Measurements from ENCODE around the gene TSPAN18.

The TSPAN18 gene

DNA sequence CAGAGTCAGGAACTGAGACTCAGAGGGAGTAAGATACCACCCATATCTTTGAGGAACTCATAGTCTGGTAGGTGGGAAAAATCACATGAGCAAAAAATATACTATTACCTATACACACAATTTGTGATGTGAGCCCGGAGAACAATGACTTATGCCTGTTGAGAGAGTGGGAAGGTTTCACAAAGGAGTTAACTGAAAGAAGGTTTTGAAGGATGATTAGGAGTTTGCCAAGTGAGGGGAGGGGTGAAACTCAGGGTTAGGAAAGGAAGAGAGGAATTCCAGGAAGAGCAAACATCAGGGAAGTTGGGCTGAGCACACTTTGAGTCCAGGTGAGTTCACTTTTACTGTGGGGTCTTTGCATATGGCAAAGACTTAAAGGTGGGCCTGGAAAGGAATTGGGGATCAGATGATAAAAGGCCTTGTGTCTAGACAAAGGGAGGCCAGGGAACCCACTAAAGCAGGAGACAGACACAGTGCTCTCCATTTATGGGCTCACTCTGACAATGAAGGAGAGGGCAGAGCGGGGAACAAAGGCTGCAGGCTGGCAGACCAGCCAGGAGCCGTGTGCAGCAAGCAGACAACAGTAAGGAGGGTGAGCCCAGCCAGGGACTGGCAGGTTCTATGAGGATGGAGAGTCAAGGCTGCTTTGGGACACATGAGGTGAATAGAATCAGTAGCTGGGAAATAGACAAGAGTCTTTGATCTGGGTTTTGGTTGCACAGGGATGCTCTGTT, 33.1 kb downstream of the TSPAN18 start:
- DNase-seq (ENCODE audit: low read depth in 2 of 2): no peak

DNA sequence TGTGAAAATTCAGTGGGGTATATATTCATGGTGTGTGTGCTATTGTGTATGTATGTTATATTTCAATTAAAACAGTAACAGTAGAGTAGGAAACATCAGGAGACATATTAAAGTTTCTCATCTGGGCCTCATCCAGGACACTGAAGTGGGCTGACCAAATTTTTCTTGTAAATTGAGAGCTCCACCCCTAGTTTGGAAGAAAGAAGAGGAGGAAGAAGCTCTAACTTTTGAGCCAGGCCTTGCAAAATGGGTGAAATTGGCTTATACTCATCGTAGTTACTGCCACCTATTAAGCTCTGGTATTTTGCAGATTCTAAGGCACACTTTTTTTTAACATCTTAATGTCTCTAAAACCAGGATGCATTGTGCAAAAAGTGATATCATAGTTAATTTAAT, 33.7 kb downstream of the TSPAN18 start:
- no peak for DNase-seq (ENCODE audit: low read depth in 2 of 2)

DNA sequence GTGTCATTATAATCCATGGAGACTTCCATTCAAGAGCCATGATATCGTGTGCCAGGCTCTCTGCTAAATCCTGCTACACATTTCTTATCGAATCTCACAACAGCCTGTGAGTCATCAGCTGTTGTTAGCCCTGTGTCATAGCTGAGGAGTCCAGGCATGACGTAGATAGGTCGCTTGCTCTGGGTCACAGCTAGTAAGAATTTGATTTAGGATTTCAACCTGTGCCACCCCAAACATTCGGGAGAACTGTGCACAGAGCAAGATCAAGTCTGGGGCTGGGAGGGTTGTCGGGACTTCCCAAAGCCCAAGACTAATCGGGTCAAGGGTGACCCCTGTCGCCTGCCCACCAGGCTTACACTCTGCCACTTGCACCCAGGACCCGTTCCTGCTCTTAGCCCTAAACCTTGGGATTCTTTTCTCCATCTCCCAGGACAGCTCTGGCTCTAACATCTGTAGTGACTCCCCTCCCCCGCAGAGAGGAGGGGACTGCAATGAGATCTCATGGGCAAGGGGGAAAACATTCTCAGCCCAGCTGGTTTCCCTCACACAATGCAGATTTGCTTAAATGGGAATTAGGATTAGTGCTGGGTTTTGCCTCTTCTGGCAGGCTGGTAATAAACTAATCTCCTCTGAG, 34.3 kb downstream of the TSPAN18 start:
- DNase-seq (ENCODE audit: low read depth in 2 of 2): no peak

DNA sequence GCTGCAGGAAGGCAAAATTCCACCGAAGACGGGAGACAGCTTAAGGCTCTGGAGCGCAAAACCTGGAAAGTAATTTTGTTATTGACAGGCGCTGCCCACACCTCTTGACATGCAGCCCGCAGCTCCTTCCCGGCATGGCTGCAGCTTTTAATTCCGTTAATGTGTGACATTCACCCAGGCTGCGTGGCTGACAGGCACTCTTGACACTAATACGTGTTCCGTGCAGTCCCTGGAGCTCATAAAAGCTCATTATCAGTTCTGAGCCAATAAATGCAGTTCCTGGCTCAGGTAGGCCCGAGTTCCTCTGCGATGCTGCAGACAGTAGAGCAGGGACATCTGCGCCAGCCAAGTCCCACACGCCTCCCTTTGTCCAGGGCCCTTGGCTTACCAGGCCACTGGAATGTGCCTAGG, 34.8 kb downstream of the TSPAN18 start:
- DNase-seq (ENCODE audit: low read depth in 2 of 2): no peak

DNA sequence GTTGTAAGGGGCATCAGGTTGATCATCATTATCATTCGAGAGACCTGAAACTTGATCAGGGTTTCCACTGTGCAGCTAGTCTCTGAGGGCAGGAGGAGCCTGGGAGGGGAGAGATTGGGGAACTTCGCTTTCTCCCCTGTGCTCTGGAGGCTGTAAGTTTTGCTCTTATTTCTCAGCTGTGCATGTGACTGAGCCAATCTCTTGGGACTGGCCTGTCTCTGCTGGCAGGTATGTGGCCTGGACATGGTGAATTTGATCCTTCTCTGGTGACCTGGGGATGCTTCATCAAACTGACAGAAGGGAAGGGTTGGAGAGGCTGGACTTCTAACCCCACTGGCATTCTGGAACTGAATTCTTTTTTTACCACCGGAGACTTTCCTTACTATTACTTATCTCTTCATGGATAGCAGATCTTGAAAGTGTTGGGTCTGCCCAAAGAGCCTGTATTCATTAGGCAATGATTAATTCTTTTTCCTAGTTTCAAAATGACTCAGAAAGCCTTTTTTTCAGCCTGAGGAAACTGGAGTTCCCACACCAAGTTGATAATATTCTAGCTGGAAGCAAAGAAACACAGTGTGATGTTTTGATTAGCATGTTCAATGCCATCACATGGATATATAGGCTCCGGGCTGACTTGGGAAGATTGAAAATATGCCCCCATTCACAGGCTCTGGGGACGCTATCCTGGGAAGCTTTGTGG, 36.5 kb downstream of the TSPAN18 start:
- DNase-seq (ENCODE audit: low read depth in 2 of 2): no peak

DNA sequence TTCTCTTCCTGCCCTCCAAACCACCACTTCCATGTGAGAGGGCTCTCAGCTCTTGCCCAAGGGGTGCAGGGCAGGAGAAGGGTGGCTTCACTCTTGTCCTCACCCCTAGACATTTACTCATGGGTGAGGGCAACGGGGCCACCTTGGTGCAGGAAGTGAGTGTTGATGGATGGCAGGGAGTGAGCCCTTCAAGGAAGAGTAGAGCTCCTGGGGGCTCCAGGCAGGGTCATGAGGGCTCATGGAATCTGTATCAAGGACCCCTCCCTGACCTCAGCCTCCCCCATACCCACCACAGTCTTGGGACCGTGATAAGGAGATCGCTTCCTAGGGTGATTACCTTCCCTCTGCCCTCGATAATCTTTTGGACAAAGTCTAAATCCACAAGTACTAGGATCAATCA, 37.8 kb downstream of the TSPAN18 start:
- no peak for DNase-seq (ENCODE audit: low read depth in 2 of 2)

DNA sequence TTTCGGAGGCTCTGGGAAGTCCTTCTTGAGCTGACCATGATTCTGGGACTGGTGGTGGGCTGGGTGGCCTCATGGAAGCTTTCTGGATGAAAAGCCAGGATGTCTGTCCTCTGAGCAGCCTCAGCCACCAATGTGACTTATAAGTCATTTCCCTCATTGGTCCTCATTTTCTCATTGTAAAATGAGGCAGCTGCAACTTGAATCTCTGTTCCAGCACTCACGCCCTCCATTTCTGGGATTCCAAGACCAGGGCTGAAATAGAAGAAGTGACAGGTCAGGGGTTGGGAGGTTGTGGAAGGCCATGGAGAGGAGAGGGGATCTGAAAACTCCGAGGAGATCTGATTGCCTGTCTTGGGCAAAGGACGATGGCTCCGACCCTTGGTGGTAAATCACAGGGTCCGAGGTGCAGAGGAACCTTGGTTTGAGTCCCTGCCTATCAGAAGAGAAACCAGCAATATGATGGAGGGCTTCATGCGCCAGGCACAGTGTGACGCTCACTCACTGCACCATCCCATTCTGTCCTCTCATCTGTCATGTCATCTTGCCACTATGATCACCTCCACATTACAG, 38.3 kb downstream of the TSPAN18 start:
- no peak for DNase-seq (ENCODE audit: low read depth in 2 of 2)

DNA sequence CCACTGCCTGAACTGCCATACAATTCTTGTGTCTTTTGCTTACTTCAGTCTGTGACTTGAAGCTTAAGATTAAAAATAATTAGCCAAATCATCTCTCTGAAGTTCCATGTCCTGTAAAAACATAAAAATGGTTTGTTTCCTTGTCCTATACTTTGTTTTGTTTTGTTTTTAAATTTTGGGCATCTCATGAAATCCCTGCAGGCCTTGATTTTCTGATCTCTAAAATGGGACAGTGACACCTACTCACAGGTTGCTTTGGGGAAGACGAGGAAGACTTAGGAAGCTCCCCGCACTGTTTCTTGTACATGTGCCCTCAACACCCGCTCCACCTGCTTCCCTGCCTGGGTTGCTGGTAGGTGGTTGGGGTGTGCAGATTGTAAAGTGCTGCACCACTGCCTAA, 38.9 kb downstream of the TSPAN18 start:
- DNase-seq (ENCODE audit: low read depth in 2 of 2): no peak

DNA sequence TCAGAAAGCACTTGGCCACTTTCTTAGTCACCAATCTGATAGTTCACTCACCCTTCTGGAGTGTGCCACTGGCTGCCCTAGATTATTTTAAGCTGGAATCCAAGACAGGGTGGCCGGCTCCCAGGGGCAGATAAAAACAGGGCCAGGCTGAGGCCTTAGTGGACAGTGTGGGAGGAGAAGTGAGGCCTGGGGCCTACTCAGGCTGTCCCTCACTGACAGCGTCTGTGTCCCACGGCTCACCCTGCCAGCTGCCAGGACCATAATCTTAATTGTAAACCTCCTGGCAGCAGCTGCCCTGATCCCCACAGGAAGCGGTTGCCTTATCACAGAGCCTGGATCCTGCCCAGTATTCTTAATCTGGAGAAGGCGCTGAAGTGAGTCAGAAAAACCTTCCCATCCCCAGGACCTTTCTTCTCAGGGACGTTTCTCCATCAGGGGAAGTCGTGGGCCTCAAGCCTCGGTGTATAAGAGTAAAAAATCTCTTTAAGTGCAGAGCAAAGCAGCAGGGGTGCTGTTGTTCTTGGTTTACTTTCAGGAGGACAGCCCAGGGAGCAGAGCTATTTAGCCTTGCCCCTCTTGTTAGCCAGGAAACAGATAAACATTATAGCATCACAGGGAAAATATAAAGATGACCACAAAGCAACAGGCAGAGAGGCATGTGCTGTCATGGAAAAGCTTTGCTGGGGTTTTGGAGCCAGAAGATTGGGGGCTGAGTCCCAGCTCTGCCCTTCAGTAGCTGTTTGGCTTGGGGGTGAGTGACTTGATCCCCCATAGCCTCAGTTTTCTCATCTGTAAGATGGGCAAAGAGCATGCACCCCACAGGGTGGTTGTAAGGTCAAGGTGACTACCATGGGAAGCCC, 39.6 kb downstream of the TSPAN18 start:
- no peak for DNase-seq (ENCODE audit: low read depth in 2 of 2)

DNA sequence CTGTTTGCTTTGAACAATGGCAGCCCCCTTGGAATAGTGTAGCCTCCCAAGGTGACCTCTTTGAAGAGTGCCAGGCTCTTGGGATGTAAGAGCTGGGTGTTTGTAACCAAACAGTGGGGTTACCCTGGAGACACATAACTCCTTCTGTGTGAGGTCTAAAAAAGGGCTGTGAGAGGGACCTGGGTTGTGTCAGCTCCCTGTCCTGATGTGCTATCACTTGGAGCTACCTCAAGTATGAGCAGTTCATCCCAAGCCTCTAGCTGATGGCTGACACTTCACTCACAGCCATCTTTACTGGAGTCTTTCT, 40.2 kb downstream of the TSPAN18 start:
- no peak for DNase-seq (ENCODE audit: low read depth in 2 of 2)

DNA sequence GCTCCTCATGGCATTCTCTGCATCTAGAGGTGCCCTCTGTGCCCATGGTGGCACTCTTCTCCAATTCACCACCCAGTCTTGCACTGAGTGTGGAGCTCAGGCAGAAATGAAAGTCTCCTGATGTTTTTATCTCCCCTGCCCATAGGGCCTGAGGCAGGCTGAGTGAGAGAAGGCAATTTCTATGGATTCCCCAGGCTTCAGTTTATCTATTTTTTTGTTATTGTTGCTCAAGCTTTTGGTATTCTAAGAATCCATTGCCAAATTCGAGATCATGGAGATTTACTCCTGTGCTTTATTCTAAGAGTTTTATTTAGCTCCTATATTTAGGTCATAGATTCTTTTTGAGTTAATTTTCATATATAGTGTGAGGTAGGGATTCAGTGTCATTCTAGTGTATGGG, 40.7 kb downstream of the TSPAN18 start:
- no peak for DNase-seq (ENCODE audit: low read depth in 2 of 2)

DNA sequence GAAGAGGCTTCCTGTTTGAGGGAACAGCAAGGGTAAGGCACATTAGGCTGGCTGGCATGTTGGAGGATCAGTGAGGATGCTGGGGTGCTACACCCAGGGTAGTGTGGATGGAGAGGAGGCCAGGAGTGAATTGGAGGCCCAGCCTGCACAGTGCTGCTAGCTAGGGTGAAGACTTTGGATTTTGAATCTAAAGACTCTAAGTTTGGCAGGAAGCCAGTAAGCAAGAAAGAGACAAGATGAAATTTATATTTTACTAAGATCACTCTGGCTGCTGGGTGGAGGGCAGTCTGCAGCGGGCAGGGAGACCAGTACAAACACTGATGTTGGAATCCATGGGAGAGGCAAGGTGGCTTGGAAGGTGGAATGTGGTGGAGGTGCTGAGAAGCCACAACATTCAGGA, 43.6 kb downstream of the TSPAN18 start:
- DNase-seq (ENCODE audit: low read depth in 2 of 2): no peak

DNA sequence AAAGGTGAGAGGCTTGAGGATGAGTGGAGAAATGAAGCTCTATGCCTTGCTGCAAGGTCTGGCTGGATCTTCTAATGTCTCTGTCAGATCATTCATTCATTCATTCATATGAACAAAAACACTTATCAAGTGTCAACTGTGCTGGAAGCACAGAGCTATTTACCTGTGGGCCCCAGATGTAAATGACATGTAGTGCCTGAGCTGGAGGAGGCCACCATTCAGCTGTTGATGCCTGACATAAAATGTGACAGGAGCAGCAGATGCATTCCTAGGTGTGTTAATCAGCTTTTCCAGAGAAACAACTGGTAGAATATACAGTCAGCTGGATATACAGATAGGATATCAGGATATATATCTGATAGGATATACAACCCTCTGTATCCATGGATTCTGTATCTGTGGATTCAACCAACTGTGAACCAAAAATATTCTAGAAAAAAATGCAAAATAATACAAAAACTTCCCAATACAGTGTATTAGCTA, 44.5 kb downstream of the TSPAN18 start:
- no peak for DNase-seq (ENCODE audit: low read depth in 2 of 2)

DNA sequence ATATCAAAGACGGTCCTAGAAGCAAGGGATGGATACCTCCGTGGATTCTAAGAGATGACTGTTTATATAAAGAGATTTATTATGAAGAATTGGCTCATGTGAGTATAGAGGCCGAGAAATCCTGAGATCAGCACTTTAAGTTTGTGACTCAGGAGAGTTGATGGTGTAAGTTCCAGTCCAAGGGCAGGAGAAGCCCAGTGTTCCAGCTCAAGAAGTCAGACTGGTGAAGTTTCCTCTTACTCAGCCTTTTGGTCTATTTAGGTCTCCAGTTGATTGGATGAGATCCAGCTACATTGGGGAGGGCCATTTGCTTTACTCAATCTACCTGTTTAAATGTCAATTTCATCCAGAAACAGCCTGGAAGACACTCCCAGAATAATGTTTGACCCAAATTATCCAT, 45.1 kb downstream of the TSPAN18 start:
- no peak for DNase-seq (ENCODE audit: low read depth in 2 of 2)

DNA sequence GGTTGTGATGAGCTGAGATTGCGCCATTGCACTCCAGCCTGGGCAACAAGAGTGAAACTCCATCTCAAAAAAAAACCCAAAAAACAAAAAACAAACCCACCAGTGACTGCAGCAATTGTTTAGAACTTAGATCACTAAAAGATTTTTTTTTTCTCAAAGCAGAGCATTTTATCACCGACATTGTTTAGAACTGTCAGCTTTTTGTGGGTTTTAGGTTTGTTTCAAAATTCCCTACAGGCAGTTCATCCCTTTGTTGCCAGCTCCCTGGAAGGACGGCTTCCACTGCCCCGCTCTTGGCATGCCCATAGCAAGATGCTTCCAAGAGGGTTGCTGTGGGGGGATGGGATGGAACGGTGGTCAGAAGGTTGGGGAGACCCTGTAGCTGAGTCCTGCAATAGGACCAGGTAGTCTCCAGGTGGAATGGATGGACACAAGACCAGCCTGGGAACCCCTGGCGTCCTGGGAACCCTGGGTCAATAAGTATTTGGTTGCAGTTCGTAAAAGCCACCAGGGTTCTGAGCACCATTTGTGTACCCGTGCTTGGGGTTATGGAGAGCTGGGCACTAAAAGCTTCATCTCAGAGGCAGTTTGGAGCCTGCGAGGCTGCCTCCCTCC, 46.7 kb downstream of the TSPAN18 start:
- DNase-seq (ENCODE audit: low read depth in 2 of 2): no peak

DNA sequence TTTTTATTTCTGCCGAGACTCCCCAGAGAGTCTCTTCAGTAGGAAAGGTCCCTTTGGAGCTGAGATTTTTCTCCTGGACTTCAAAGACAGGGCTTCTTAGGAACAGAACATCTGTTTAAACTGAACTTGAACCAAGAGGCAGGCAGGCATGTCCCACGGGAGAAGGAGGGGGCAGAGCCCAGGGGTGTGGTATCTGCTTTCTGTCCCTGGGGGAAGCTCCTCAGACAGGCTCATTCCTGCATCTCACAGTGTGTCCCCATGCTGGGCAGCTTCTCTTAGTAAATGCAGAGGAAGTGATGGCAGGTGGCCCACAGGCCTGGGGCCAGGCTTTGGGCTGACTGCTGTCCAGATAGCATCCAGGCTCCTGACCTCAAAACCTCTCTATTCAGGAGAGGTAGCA, 47.3 kb downstream of the TSPAN18 start:
- no peak for DNase-seq (ENCODE audit: low read depth in 2 of 2)

DNA sequence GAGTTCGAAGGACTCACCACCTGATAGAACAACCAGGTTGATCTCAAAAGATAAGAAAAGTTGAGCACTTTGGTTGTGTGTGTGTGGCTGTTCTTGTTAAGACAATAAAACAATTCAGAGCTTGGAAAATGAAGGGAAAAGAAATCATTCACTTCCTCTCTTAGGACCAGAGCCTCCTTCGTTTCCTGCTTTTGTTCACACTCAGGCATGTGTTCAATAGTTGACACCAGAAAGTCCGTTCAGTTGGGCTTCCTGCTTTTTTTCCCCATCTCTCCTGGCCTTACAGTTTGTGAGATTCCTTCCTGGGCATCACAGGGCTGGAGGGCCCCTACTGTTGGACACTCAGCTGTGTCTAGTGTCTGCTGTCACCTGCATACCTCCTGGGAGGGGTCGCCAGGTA, 48.0 kb downstream of the TSPAN18 start:
- DNase-seq (ENCODE audit: low read depth in 2 of 2): no peak

DNA sequence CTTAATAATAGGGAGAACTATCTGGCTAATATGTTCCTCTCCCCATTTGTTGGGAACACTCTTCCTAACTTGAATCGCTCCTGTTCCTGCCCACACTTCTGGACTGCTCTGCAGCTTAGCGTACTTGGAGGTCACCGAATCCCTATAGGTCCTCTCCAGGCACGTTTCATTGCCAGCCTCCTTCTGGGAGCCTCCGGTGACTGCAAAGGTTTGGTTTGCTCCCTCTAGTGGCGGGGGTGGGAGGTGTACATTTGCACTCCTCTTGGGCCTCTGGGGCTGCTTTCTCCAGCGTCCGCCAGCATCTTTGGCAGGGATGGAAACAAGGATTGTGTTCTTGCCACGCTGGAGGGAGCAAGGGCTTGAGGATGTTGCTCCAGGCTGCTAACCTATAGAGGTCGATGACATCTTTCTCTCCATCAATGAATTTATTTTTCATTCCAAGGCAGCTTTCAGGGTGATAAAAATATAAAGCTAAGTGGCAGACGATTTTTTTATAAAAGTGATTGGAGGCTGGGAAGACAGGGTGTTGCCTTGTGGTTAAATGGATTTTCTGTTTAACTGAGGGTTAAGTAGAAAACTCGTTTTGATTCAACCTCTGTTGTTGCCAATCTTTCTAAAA, 48.7 kb downstream of the TSPAN18 start:
- peak; percentile 40 to 49 for DNase-seq (ENCODE audit: low read depth in 2 of 2)

DNA sequence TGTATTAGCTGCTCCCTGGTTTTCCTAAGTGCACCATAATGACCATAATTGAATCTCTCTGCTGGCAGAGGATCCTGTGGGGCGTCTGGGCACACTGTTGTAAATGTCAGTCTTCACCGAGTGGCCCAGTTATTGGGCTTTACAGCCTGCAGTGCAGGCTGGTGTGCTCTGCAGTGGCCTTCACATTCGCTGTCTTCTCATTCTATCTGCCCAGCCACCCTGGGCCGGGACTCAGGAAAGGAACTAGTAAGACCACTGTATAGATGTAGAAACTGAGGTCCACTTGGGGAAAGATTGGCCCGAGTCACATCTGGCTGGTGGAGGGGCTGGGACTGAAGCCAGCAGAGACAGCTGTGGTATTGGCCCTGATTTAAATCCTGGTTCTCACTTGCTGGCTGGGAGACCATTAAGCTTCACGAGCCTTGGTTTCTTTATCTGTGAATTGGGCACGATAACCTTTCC, 49.3 kb downstream of the TSPAN18 start:
- DNase-seq (ENCODE audit: low read depth in 2 of 2): no peak

DNA sequence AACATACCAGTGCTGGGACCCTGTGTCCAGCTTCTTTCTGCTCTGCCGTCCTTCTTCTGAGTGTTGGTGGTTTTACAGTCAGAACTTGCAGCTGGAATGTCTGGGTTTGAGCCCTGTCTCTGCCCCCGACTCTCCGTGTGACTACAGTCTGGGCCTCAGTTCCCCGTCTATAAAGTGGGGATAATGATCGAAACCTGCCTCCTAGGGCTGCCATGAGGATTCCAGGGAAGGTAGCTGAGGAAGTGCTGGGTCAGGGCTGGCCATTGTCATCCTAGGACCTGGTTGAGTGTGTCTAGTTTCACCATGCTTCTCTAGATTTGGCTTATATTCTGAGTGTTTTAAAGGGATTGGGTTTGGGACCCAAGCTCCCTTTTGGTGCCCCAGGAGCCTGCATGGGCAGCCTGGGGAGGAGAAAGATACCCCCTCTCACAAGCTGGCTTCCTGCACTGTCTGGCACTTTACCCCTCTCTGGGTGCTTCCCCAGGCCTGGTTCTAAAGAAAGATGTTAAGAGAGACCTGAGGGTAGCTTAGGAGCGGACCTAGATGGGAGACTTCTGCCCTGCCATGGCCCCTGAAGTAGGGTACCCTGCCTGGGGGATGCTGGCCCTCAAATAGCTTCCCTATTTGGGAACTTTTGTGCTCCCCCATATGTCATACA, 49.9 kb downstream of the TSPAN18 start:
- no peak for DNase-seq (ENCODE audit: low read depth in 2 of 2)
